Left lung (tissue), 10 donors: ENCODE data around the gene MGMT. TPM values are rescaled to one million over a fixed set of nuclear protein-coding genes. Genes with fewer than 3 reads are reported as not detected.

Experiments used
- ATAC-seq: fragments of 200-7000 bp; cut with Tn5 transposase; one replicate; pipeline ENCODE4 v1.9.1; 2020; ENCODE audit warnings: moderate library complexity
- DNase-seq, 4 donors: peaks; one replicate each; pipeline ENCODE4 v3.0.0-alpha.2; 2013 to 2020
- H3K27ac ChIP-seq, 2 donors: fragments of 200-600 bp; sonication (generic) in 1 of 2; one replicate each; pipeline versions ENCODE4 v1.5.0 to v1.8.0; 2020 to 2021
- H3K27me3 ChIP-seq, 2 donors: fragments of 200-600 bp; sonication (generic) in 1 of 2; one replicate each; pipeline versions ENCODE4 v1.5.0 to v1.8.0; 2020 to 2021
- H3K36me3 ChIP-seq, 2 donors: fragments of 200-600 bp; sonication (generic) in 1 of 2; one replicate each; pipeline versions ENCODE4 v1.5.0 to v1.8.0; 2020 to 2021
- H3K4me1 ChIP-seq, 2 donors: fragments of 200-600 bp; one replicate each; pipeline ENCODE4 v1.8.0; 2021
- H3K4me3 ChIP-seq, 2 donors: fragments of 200-600 bp; sonication (generic) in 1 of 2; one replicate each; pipeline versions ENCODE4 v1.5.0 to v1.8.0; 2020 to 2021; ENCODE audit warnings: mild to moderate bottlenecking in 1 of 2
- H3K9me3 ChIP-seq, 2 donors: fragments of 200-600 bp; sonication (generic) in 1 of 2; one replicate each; pipeline versions ENCODE4 v1.5.0 to v1.8.0; 2020 to 2021
- CTCF ChIP-seq, 2 donors: fragments of 200-600 bp; sonication (generic) in 1 of 2; IDR thresholded peaks; one replicate each; pipeline versions ENCODE4 v1.5.0 to v1.8.0; 2021; ENCODE audit warnings: antibody characterized with exemption in 2 of 2
- intact Hi-C, 2 donors: fragments of 100-400 bp; cut with DNase I; formaldehyde crosslinking; loops; one replicate each; pipeline versions ENCODE4 v1.11.2 to v1.14.2; 2022
- polyA plus RNA-seq, 6 donors: library from polyadenylated mRNA; unstranded; fragments of 120-200 nt; gene quantifications; one replicate each; pipeline ENCODE4 v1.2.1, GENCODE V29; 2013; ENCODE audit not compliant: insufficient read length in 6 of 6
- total RNA-seq, 2 donors: library from RNA; stranded (reverse); fragmentation: NEBNext Ultra II Directional; extraction: Animal tissue kit (Norgen Biotek cat#: 25700); gene quantifications; one replicate each; pipeline ENCODE4 v1.2.1, GENCODE V29; 2021
- donor health status: DM: no; HTN: yes; CAD: no.
- donor health status: DM: no; HTN: no; CAD: no.

MGMT gene
- total and polyA plus RNA-seq, 8 donors: 13.1 to 25.5 (median 17.0) TPM

- no peaks in the 10 kb centered on the region for H3K36me3 ChIP-seq
- peaks cover 0 to 14% of the 10 kb centered on the region in 2 donors for H3K9me3 ChIP-seq
- no peak overlapping the region for H3K27ac ChIP-seq
- H3K27me3 ChIP-seq: no peaks in the 10 kb centered on the region
- no peak overlapping the region for H3K4me3 ChIP-seq
- DNase-seq: no peak
- no peak for ATAC-seq
- intact Hi-C loops: no loop called here
- H3K4me1 ChIP-seq: no peaks in the 10 kb centered on the region
- no peak for TF ChIP-seq CTCF (IDR thresholded peaks at IDR 0.05)
These were observed 162.9 kb downstream of the MGMT start for GRCh38 chr10:129629911-129630310.

GRCh38 chr10:129631006-129631405 lies 164.0 kb downstream of the MGMT start:
- no peaks in the 10 kb centered on the region for H3K27me3 ChIP-seq
- DNase-seq (no peak), ATAC-seq (no peak)
- no peaks in the 10 kb centered on the region for H3K36me3 ChIP-seq
- H3K4me1 ChIP-seq: no peaks in the 10 kb centered on the region
- no peak overlapping the region for H3K4me3 ChIP-seq
- H3K27ac ChIP-seq: no peak overlapping the region
- H3K9me3 ChIP-seq: peaks cover 0 to 14% of the 10 kb centered on the region in 2 donors
- no peak for TF ChIP-seq CTCF (IDR thresholded peaks at IDR 0.05)
- intact Hi-C loops: no loop called here

- intact Hi-C loops: no loop called here
- Histone ChIP-seq H3K36me3 (no peaks in the 10 kb centered on the region), H3K4me1 (no peaks in the 10 kb centered on the region), H3K27me3 (no peaks in the 10 kb centered on the region), H3K4me3 (no peak overlapping the region), H3K27ac (no peak overlapping the region), H3K9me3 (peaks cover 0 to 14% of the 10 kb centered on the region in 2 donors)
- ATAC-seq (no peak), DNase-seq (no peak)
- no peak for TF ChIP-seq CTCF (IDR thresholded peaks at IDR 0.05)
These were observed 165.0 kb downstream of the MGMT start for GRCh38 chr10:129631870-129632623.

GRCh38 chr10:129637010-129637409 lies 170.0 kb downstream of the MGMT start:
- Histone ChIP-seq H3K27ac (no peak overlapping the region), H3K9me3 (peaks cover 0 to 14% of the 10 kb centered on the region in 2 donors), H3K36me3 (no peaks in the 10 kb centered on the region), H3K27me3 (no peaks in the 10 kb centered on the region), H3K4me3 (no peak overlapping the region), H3K4me1 (no peaks in the 10 kb centered on the region)
- no peak for TF ChIP-seq CTCF (IDR thresholded peaks at IDR 0.05)
- intact Hi-C loops: no loop called here
- no peak for DNase-seq
- no peak for ATAC-seq

- Histone ChIP-seq H3K4me1 (no peaks in the 10 kb centered on the region), H3K27me3 (no peaks in the 10 kb centered on the region), H3K36me3 (no peaks in the 10 kb centered on the region), H3K9me3 (peaks cover 0 to 14% of the 10 kb centered on the region in 2 donors), H3K27ac (no peak overlapping the region), H3K4me3 (no peak overlapping the region)
- ATAC-seq (no peak), DNase-seq (no peak)
- intact Hi-C loops: no loop called here
- TF ChIP-seq CTCF (IDR thresholded peaks at IDR 0.05): no peak
These were observed 170.8 kb downstream of the MGMT start for GRCh38 chr10:129637846-129638245.
